SK-N-SH (cell line): ENCODE results near the gene ZNF827.

Experiments
- ELF1 ChIP-seq: IDR thresholded peaks from 2 replicates; pipeline ENCODE4 v1.4.0; 2012
- EP300 ChIP-seq, 2 experiments: IDR thresholded peaks; 2 replicates each; pipeline versions ENCODE4 v1.4.0 to v1.6.1; 2012; ENCODE audit warnings: borderline replicate concordance in 1 of 2, low read depth in 1 of 2, low read length in 1 of 2
- GATA2 ChIP-seq: sonication (generic); formaldehyde crosslinking; IDR thresholded peaks from 2 replicates; pipeline ENCODE4 v1.5.0; 2020; ENCODE audit warnings: mild to moderate bottlenecking, missing genetic modification reagents
- JUND ChIP-seq: IDR thresholded peaks from 2 replicates; pipeline ENCODE4 v1.4.0; 2012
- NFIC ChIP-seq: IDR thresholded peaks from 2 replicates; pipeline ENCODE4 v1.4.0; 2012; ENCODE audit warnings: borderline replicate concordance
- RCOR1 ChIP-seq: fragments of 150-350 bp; IDR thresholded peaks from 2 replicates; pipeline ENCODE4 v1.6.1; 2017; ENCODE audit warnings: antibody characterized with exemption, low read length
- TF ChIP-seq, protein P1 (sequence below): fragments of 200-600 bp; sonication (generic); IDR thresholded peaks from 2 replicates; pipeline ENCODE4 v1.6.1; 2017; ENCODE audit warnings: antibody characterized with exemption, mild to moderate bottlenecking, moderate library complexity

DNA sequence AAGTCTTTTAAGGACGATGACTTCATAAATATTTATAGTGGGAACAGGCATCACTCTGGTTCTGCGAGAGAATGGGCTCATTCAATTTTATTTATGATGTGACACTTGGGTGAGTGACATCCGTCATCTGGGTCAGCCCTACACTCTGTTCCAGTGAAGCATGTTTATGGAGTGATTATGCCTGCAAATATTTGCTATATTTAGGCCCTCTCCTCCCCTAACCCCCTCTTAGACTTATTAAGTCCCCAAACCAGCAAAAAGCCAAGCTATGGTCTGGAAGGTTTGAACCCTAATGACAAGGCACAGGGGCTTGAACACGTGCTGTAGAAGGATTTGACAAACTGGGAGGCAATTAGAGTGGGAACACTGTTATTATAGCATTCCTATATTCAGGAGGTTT lies 202.8 kb downstream of the ZNF827 start:
- TF ChIP-seq, protein P1, sequence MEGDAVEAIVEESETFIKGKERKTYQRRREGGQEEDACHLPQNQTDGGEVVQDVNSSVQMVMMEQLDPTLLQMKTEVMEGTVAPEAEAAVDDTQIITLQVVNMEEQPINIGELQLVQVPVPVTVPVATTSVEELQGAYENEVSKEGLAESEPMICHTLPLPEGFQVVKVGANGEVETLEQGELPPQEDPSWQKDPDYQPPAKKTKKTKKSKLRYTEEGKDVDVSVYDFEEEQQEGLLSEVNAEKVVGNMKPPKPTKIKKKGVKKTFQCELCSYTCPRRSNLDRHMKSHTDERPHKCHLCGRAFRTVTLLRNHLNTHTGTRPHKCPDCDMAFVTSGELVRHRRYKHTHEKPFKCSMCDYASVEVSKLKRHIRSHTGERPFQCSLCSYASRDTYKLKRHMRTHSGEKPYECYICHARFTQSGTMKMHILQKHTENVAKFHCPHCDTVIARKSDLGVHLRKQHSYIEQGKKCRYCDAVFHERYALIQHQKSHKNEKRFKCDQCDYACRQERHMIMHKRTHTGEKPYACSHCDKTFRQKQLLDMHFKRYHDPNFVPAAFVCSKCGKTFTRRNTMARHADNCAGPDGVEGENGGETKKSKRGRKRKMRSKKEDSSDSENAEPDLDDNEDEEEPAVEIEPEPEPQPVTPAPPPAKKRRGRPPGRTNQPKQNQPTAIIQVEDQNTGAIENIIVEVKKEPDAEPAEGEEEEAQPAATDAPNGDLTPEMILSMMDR: no peak
- TF ChIP-seq EP300 (IDR thresholded peaks at IDR 0.05; ENCODE audit: borderline replicate concordance in 1 of 2, low read depth in 1 of 2, low read length in 1 of 2): no peak
- no peak for TF ChIP-seq GATA2 (CRISPR knock-in tag)
- no peak for TF ChIP-seq RCOR1
- TF ChIP-seq JUND: no peak
- no peak for TF ChIP-seq NFIC
- TF ChIP-seq ELF1: no peak
